Measurements from ENCODE around the gene CPEB4. TPM values are rescaled to one million over a fixed set of nuclear protein-coding genes. Genes with fewer than 3 reads are reported as not detected.

CPEB4 gene
- total and polyA plus RNA-seq, 4 donors = 14.3 to 113 (median 32.1) TPM

DNA sequence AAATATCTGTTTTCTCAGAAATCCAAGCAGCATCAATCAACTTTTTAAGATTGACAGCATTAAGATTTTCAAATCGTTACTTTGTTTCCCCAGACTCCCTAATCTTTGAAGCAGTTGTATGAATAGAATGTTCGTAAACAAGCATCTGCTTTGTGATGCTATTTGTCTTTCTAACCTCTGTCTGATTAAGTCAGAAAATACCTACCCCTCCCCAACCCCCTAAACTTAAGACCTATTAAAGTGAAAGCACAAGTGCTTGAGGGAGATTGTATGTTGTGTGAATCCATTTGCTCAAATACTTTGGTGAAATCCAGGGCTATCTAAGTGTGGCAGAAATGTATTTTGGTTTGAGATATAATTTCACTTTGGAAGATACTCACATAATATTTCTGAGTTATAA is 53.0 kb downstream of the CPEB4 start:
- Histone ChIP-seq H3K9me3 (ENCODE audit: control insufficient read depth in 4 of 4, low read length in 3 of 4) (no peaks in the 10 kb centered on the region), H3K27ac (ENCODE audit: low read depth in 1 of 2, low read length in 2 of 2) (no peak overlapping the region), H3K9ac (ENCODE audit: low read depth in 1 of 2, low read length in 2 of 2) (no peak overlapping the region), H3K4me3 (ENCODE audit: low read depth in 1 of 3, low read length in 3 of 3) (no peak overlapping the region), H3K27me3 (ENCODE audit: control insufficient read depth in 4 of 4, insufficient read depth in 4 of 4, low read length in 3 of 4) (no peaks in the 10 kb centered on the region), H3K4me1 (ENCODE audit: control insufficient read depth in 4 of 4, insufficient read depth in 4 of 4, low read length in 3 of 4) (peaks cover 9 to 35% (median 19%) of the 10 kb centered on the region in 4 donors), H3K36me3 (ENCODE audit: control insufficient read depth in 4 of 4, insufficient read depth in 3 of 4, low read depth in 1 of 4, low read length in 3 of 4) (peaks cover 4 to 12% (median 10%) of the 10 kb centered on the region in 4 donors)
- no peak for DNase-seq (ENCODE audit: low spot score)
- TF ChIP-seq SP1 (IDR thresholded peaks at IDR 0.05) (no peak), EGR1 (IDR thresholded peaks at IDR 0.05; ENCODE audit: low read depth in 2 of 2) (no peak), HNF4G (IDR thresholded peaks at IDR 0.05) (no peak), FOXA1 (IDR thresholded peaks at IDR 0.05) (no peak), RAD21 (IDR thresholded peaks at IDR 0.05) (no peak), FOXA2 (IDR thresholded peaks at IDR 0.05) (no peak), JUND (IDR thresholded peaks at IDR 0.05) (no peak), GABPA (IDR thresholded peaks at IDR 0.05 in 1 of 2, conservative IDR thresholded peaks at IDR 0.05 in 1 of 2) (no peak), TAF1 (conservative IDR thresholded peaks at IDR 0.05) (no peak), RXRA (IDR thresholded peaks at IDR 0.05) (no peak)
- TF ChIP-seq, protein P1, sequence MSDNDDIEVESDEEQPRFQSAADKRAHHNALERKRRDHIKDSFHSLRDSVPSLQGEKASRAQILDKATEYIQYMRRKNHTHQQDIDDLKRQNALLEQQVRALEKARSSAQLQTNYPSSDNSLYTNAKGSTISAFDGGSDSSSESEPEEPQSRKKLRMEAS (IDR thresholded peaks at IDR 0.05) = no peak
- TF ChIP-seq, protein P2, sequence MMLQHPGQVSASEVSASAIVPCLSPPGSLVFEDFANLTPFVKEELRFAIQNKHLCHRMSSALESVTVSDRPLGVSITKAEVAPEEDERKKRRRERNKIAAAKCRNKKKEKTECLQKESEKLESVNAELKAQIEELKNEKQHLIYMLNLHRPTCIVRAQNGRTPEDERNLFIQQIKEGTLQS (IDR thresholded peaks at IDR 0.05) = no peak
- TF ChIP-seq, protein P3, sequence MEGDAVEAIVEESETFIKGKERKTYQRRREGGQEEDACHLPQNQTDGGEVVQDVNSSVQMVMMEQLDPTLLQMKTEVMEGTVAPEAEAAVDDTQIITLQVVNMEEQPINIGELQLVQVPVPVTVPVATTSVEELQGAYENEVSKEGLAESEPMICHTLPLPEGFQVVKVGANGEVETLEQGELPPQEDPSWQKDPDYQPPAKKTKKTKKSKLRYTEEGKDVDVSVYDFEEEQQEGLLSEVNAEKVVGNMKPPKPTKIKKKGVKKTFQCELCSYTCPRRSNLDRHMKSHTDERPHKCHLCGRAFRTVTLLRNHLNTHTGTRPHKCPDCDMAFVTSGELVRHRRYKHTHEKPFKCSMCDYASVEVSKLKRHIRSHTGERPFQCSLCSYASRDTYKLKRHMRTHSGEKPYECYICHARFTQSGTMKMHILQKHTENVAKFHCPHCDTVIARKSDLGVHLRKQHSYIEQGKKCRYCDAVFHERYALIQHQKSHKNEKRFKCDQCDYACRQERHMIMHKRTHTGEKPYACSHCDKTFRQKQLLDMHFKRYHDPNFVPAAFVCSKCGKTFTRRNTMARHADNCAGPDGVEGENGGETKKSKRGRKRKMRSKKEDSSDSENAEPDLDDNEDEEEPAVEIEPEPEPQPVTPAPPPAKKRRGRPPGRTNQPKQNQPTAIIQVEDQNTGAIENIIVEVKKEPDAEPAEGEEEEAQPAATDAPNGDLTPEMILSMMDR (IDR thresholded peaks at IDR 0.05; ENCODE audit: low read depth, low read length, missing input control) = no peak
- TF ChIP-seq, protein P4, sequence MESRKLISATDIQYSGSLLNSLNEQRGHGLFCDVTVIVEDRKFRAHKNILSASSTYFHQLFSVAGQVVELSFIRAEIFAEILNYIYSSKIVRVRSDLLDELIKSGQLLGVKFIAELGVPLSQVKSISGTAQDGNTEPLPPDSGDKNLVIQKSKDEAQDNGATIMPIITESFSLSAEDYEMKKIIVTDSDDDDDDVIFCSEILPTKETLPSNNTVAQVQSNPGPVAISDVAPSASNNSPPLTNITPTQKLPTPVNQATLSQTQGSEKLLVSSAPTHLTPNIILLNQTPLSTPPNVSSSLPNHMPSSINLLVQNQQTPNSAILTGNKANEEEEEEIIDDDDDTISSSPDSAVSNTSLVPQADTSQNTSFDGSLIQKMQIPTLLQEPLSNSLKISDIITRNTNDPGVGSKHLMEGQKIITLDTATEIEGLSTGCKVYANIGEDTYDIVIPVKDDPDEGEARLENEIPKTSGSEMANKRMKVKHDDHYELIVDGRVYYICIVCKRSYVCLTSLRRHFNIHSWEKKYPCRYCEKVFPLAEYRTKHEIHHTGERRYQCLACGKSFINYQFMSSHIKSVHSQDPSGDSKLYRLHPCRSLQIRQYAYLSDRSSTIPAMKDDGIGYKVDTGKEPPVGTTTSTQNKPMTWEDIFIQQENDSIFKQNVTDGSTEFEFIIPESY (IDR thresholded peaks at IDR 0.05) = no peak
- TF ChIP-seq, protein P5, sequence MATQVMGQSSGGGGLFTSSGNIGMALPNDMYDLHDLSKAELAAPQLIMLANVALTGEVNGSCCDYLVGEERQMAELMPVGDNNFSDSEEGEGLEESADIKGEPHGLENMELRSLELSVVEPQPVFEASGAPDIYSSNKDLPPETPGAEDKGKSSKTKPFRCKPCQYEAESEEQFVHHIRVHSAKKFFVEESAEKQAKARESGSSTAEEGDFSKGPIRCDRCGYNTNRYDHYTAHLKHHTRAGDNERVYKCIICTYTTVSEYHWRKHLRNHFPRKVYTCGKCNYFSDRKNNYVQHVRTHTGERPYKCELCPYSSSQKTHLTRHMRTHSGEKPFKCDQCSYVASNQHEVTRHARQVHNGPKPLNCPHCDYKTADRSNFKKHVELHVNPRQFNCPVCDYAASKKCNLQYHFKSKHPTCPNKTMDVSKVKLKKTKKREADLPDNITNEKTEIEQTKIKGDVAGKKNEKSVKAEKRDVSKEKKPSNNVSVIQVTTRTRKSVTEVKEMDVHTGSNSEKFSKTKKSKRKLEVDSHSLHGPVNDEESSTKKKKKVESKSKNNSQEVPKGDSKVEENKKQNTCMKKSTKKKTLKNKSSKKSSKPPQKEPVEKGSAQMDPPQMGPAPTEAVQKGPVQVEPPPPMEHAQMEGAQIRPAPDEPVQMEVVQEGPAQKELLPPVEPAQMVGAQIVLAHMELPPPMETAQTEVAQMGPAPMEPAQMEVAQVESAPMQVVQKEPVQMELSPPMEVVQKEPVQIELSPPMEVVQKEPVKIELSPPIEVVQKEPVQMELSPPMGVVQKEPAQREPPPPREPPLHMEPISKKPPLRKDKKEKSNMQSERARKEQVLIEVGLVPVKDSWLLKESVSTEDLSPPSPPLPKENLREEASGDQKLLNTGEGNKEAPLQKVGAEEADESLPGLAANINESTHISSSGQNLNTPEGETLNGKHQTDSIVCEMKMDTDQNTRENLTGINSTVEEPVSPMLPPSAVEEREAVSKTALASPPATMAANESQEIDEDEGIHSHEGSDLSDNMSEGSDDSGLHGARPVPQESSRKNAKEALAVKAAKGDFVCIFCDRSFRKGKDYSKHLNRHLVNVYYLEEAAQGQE (IDR thresholded peaks at IDR 0.05) = no peak
- 85% methylated on average over 2 of the region's 2 CpGs for WGBS
